HEK293 (cell line): ENCODE measurements around the gene PTGDR2.

Experiments used
- GLIS1 ChIP-seq: fragments of 450-650 bp; formaldehyde crosslinking; IDR thresholded peaks from 2 replicates; pipeline ENCODE4 v1.5.1; 2016; ENCODE audit warnings: missing biosample characterization, missing genetic modification characterization
- HOXC10 ChIP-seq: sonication (generic); formaldehyde crosslinking; IDR thresholded peaks from 2 replicates; pipeline ENCODE4 v1.8.1; 2023; ENCODE audit warnings: mild to moderate bottlenecking, missing genetic modification reagents
- HOXD13 ChIP-seq: sonication (generic); formaldehyde crosslinking; IDR thresholded peaks from 2 replicates; pipeline ENCODE4 v1.8.0; 2022; ENCODE audit warnings: missing genetic modification reagents, borderline replicate concordance
- KLF1 ChIP-seq: fragments of 450-650 bp; formaldehyde crosslinking; IDR thresholded peaks from 2 replicates; pipeline ENCODE4 v1.5.1; 2016; ENCODE audit warnings: missing biosample characterization, missing genetic modification characterization
- KLF16 ChIP-seq: fragments of 450-650 bp; formaldehyde crosslinking; IDR thresholded peaks from 2 replicates; pipeline ENCODE4 v1.5.1; 2017; ENCODE audit warnings: missing biosample characterization, missing genetic modification characterization
- PRDM1 ChIP-seq: fragments of 450-650 bp; formaldehyde crosslinking; IDR thresholded peaks from 2 replicates; pipeline ENCODE4; 2016; ENCODE audit warnings: missing biosample characterization, missing genetic modification characterization
- SETDB1 ChIP-seq: IDR thresholded peaks from one replicate; pipeline ENCODE4 v1.6.1; 2017; ENCODE audit warnings: mild to moderate bottlenecking, low read length, moderate library complexity, mixed read lengths; ENCODE audit not compliant: insufficient read length
- TCF7L2 ChIP-seq: IDR thresholded peaks from 2 replicates; pipeline ENCODE4 v1.6.1; 2011; ENCODE audit warnings: low read depth, mild to moderate bottlenecking, inconsistent platforms, low read length, moderate library complexity, borderline replicate concordance
- YY1 ChIP-seq: fragments of 450-650 bp; formaldehyde crosslinking; IDR thresholded peaks from 2 replicates; pipeline ENCODE4 v1.5.1; 2018; ENCODE audit warnings: missing biosample characterization, missing genetic modification characterization
- ZFHX2 ChIP-seq: fragments of 450-650 bp; formaldehyde crosslinking; conservative IDR thresholded peaks from 2 replicates; pipeline ENCODE4 v1.5.1; 2016; ENCODE audit warnings: missing biosample characterization, missing genetic modification characterization
- ZFP3 ChIP-seq: fragments of 450-650 bp; formaldehyde crosslinking; IDR thresholded peaks from 2 replicates; pipeline ENCODE4 v1.5.1; 2016; ENCODE audit warnings: low read depth, missing biosample characterization, missing genetic modification characterization
- ZFP69B ChIP-seq: fragments of 450-650 bp; formaldehyde crosslinking; IDR thresholded peaks from 2 replicates; pipeline ENCODE4 v1.5.1; 2016; ENCODE audit warnings: missing biosample characterization, missing genetic modification characterization
- ZNF175 ChIP-seq: fragments of 450-650 bp; formaldehyde crosslinking; IDR thresholded peaks from 2 replicates; pipeline ENCODE4 v1.5.1; 2016; ENCODE audit warnings: missing biosample characterization, missing genetic modification characterization
- ZNF202 ChIP-seq: fragments of 450-650 bp; formaldehyde crosslinking; IDR thresholded peaks from 2 replicates; pipeline ENCODE4 v1.5.1; 2016; ENCODE audit warnings: missing biosample characterization, missing genetic modification characterization, borderline replicate concordance
- ZNF214 ChIP-seq: fragments of 450-650 bp; formaldehyde crosslinking; IDR thresholded peaks from 2 replicates; pipeline ENCODE4 v1.5.1; 2017; ENCODE audit warnings: missing biosample characterization, mild to moderate bottlenecking, missing genetic modification characterization, borderline replicate concordance
- ZNF23 ChIP-seq: fragments of 450-650 bp; formaldehyde crosslinking; IDR thresholded peaks from 2 replicates; pipeline ENCODE4 v1.5.1; 2016; ENCODE audit warnings: missing biosample characterization, missing genetic modification characterization, borderline replicate concordance
- ZNF239 ChIP-seq: fragments of 450-650 bp; formaldehyde crosslinking; IDR thresholded peaks from 2 replicates; pipeline ENCODE4 v1.5.1; 2016; ENCODE audit warnings: missing biosample characterization, missing genetic modification characterization
- ZNF24 ChIP-seq: fragments of 450-650 bp; formaldehyde crosslinking; IDR thresholded peaks from 2 replicates; pipeline ENCODE4 v1.5.1; 2016; ENCODE audit warnings: missing biosample characterization, missing genetic modification characterization
- ZNF266 ChIP-seq: fragments of 450-650 bp; formaldehyde crosslinking; IDR thresholded peaks from 2 replicates; pipeline ENCODE4 v1.5.1; 2016; ENCODE audit warnings: missing biosample characterization, missing genetic modification characterization, low read depth
- ZNF274 ChIP-seq, 2 experiments: fragments of 200-500 bp in 1 of 2; fragments of 450-650 bp in 1 of 2; sonication (Bioruptor generic) in 1 of 2; formaldehyde crosslinking in 1 of 2; IDR thresholded peaks; 2 replicates each; pipeline versions ENCODE4 v1.5.1 to v1.6.1; 2014 to 2016; ENCODE audit warnings: borderline replicate concordance in 1 of 2, inconsistent platforms in 1 of 2, low read length in 1 of 2, missing biosample characterization in 1 of 2, missing genetic modification characterization in 1 of 2
- ZNF354C ChIP-seq: fragments of 450-650 bp; formaldehyde crosslinking; IDR thresholded peaks from 2 replicates; pipeline ENCODE4 v1.5.1; 2016; ENCODE audit warnings: missing biosample characterization, missing genetic modification characterization, low read depth, borderline replicate concordance
- ZNF404 ChIP-seq: fragments of 450-650 bp; formaldehyde crosslinking; IDR thresholded peaks from 2 replicates; pipeline ENCODE4 v1.5.1; 2017; ENCODE audit warnings: missing biosample characterization, missing genetic modification characterization
- ZNF426 ChIP-seq: fragments of 450-650 bp; formaldehyde crosslinking; IDR thresholded peaks from 2 replicates; pipeline ENCODE4 v1.5.1; 2017; ENCODE audit warnings: missing biosample characterization, missing genetic modification characterization, mild to moderate bottlenecking, inconsistent platforms, moderate library complexity
- ZNF529 ChIP-seq: fragments of 450-650 bp; formaldehyde crosslinking; IDR thresholded peaks from 2 replicates; pipeline ENCODE4 v1.5.1; 2017; ENCODE audit warnings: missing genetic modification characterization, missing biosample characterization; ENCODE audit not compliant: insufficient replicate concordance
- ZNF629 ChIP-seq: fragments of 450-650 bp; formaldehyde crosslinking; IDR thresholded peaks from 2 replicates; pipeline ENCODE4 v1.5.1; 2017; ENCODE audit warnings: missing biosample characterization, missing genetic modification characterization
- ZNF664 ChIP-seq: fragments of 450-650 bp; formaldehyde crosslinking; IDR thresholded peaks from 2 replicates; pipeline ENCODE4 v1.5.1; 2016; ENCODE audit warnings: missing biosample characterization, missing genetic modification characterization
- ZNF677 ChIP-seq: fragments of 450-650 bp; IDR thresholded peaks from 2 replicates; pipeline ENCODE4 v1.5.0; 2018; ENCODE audit warnings: missing biosample characterization, mild to moderate bottlenecking, missing genetic modification characterization, moderate library complexity
- ZNF76 ChIP-seq: fragments of 450-650 bp; formaldehyde crosslinking; IDR thresholded peaks from 2 replicates; pipeline ENCODE4; 2016; ENCODE audit warnings: low read depth, missing biosample characterization, missing genetic modification characterization, borderline replicate concordance
- ZSCAN23 ChIP-seq: fragments of 450-650 bp; formaldehyde crosslinking; IDR thresholded peaks from 2 replicates; pipeline ENCODE4 v1.5.1; 2016; ENCODE audit warnings: missing biosample characterization, missing genetic modification characterization
- TF ChIP-seq, protein P1 (sequence below): fragments of 450-650 bp; formaldehyde crosslinking; optimal IDR thresholded peaks from 2 replicates; pipeline ENCODE3; 2016; ENCODE audit warnings: missing biosample characterization, mild to moderate bottlenecking, missing genetic modification characterization
- TF ChIP-seq, protein P2 (sequence below): fragments of 450-650 bp; formaldehyde crosslinking; IDR thresholded peaks from 2 replicates; pipeline ENCODE4 v1.5.1; 2016; ENCODE audit warnings: missing biosample characterization, missing genetic modification characterization, low read depth
- TF ChIP-seq, protein P3 (sequence below): fragments of 450-650 bp; formaldehyde crosslinking; IDR thresholded peaks from 2 replicates; pipeline ENCODE4; 2016; ENCODE audit warnings: missing biosample characterization, missing genetic modification characterization
- TF ChIP-seq, protein P4 (sequence below): fragments of 450-650 bp; formaldehyde crosslinking; IDR thresholded peaks from 2 replicates; pipeline ENCODE4 v1.5.1; 2016; ENCODE audit warnings: missing biosample characterization, missing genetic modification characterization

Gene PTGDR2

DNA sequence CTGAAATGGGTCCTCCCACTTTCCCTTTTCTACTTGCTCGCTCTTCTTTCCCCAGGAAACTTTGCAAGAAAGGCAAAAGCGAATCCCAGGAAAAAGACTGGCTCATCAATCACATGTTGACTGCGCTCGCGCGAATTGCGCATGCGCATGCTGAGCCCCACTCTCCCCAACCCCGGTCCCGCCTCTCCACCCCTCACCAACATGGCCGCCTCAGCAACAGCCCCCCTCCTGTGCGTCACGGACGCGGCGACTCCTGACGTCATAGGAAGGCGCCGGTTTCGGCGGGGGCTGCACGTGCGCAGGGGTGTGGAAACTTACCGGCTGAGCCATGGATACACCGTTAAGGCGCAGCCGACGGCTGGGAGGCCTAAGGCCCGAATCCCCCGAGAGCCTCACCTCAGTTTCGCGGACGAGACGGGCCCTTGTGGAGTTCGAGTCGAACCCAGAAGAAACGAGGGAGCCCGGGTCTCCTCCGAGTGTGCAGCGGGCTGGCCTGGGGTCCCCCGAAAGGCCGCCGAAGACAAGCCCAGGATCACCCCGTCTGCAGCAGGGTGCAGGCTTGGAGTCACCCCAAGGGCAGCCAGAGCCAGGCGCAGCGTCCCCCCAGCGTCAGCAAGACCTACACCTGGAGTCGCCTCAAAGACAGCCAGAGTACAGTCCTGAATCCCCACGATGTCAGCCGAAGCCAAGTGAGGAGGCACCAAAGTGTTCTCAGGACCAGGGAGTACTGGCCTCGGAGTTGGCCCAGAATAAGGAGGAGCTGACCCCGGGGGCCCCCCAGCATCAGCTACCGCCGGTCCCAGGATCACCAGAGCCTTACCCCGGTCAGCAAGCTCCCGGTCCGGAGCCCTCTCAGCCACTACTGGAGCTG is 13.7 kb downstream of the PTGDR2 start, which contains the start of gene CCDC86 (continued):
- TF ChIP-seq ZNF426 (tag by site-specific recombination) (no peak), ZNF23 (tag by site-specific recombination) (no peak), ZSCAN23 (tag by site-specific recombination) (no peak), HOXD13 (no peak), PRDM1 (tag by site-specific recombination) (peak; percentile 98), ZFHX2 (peak; percentile 55), ZNF274 (IDR thresholded peaks at IDR 0.05; ENCODE audit: low read length) (no peak), ZNF274 (tag by site-specific recombination; IDR thresholded peaks at IDR 0.05; ENCODE audit: borderline replicate concordance) (no peak), TCF7L2 (no peak), KLF1 (no peak), ZNF664 (tag by site-specific recombination) (no peak), ZNF202 (tag by site-specific recombination) (no peak), HOXC10 (no peak), SETDB1 (no peak), ZNF239 (tag by site-specific recombination) (no peak), ZNF629 (peak; percentile 96), ZFP3 (tag by site-specific recombination) (no peak), KLF16 (tag by site-specific recombination) (peak; percentile 73), ZNF76 (tag by site-specific recombination) (peak; percentile 85; the same call in 1 of the 2 replicates), ZNF529 (tag by site-specific recombination) (no peak), ZNF354C (tag by site-specific recombination) (no peak), ZFP69B (tag by site-specific recombination) (0 out of 2 replicates have a peak, but pooled peaks have one; percentile 46), GLIS1 (tag by site-specific recombination) (peak; percentile 26; the same call in 1 of the 2 replicates), ZNF677 (tag by site-specific recombination) (no peak), ZNF404 (tag by site-specific recombination) (no peak), ZNF214 (tag by site-specific recombination) (no peak), ZNF175 (tag by site-specific recombination) (no peak), ZNF24 (tag by site-specific recombination) (0 out of 2 replicates have a peak, but pooled peaks have one; percentile 42), YY1 (tag by site-specific recombination) (peak; percentile 94), ZNF266 (tag by site-specific recombination) (no peak)
- TF ChIP-seq, protein P1, sequence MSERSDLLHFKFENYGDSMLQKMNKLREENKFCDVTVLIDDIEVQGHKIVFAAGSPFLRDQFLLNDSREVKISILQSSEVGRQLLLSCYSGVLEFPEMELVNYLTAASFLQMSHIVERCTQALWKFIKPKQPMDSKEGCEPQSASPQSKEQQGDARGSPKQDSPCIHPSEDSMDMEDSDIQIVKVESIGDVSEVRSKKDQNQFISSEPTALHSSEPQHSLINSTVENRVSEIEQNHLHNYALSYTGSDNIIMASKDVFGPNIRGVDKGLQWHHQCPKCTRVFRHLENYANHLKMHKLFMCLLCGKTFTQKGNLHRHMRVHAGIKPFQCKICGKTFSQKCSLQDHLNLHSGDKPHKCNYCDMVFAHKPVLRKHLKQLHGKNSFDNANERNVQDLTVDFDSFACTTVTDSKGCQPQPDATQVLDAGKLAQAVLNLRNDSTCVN (tag by site-specific recombination) = peak; percentile 57
- TF ChIP-seq, protein P2, sequence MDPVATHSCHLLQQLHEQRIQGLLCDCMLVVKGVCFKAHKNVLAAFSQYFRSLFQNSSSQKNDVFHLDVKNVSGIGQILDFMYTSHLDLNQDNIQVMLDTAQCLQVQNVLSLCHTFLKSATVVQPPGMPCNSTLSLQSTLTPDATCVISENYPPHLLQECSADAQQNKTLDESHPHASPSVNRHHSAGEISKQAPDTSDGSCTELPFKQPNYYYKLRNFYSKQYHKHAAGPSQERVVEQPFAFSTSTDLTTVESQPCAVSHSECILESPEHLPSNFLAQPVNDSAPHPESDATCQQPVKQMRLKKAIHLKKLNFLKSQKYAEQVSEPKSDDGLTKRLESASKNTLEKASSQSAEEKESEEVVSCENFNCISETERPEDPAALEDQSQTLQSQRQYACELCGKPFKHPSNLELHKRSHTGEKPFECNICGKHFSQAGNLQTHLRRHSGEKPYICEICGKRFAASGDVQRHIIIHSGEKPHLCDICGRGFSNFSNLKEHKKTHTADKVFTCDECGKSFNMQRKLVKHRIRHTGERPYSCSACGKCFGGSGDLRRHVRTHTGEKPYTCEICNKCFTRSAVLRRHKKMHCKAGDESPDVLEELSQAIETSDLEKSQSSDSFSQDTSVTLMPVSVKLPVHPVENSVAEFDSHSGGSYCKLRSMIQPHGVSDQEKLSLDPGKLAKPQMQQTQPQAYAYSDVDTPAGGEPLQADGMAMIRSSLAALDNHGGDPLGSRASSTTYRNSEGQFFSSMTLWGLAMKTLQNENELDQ (tag by site-specific recombination) = no peak
- TF ChIP-seq, protein P3, sequence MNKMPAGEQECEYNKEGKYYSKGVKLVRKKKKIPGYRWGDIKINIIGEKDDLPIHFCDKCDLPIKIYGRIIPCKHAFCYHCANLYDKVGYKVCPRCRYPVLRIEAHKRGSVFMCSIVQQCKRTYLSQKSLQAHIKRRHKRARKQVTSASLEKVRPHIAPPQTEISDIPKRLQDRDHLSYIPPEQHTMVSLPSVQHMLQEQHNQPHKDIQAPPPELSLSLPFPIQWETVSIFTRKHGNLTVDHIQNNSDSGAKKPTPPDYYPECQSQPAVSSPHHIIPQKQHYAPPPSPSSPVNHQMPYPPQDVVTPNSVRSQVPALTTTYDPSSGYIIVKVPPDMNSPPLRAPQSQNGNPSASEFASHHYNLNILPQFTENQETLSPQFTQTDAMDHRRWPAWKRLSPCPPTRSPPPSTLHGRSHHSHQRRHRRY (tag by site-specific recombination) = no peak
- TF ChIP-seq, protein P4, sequence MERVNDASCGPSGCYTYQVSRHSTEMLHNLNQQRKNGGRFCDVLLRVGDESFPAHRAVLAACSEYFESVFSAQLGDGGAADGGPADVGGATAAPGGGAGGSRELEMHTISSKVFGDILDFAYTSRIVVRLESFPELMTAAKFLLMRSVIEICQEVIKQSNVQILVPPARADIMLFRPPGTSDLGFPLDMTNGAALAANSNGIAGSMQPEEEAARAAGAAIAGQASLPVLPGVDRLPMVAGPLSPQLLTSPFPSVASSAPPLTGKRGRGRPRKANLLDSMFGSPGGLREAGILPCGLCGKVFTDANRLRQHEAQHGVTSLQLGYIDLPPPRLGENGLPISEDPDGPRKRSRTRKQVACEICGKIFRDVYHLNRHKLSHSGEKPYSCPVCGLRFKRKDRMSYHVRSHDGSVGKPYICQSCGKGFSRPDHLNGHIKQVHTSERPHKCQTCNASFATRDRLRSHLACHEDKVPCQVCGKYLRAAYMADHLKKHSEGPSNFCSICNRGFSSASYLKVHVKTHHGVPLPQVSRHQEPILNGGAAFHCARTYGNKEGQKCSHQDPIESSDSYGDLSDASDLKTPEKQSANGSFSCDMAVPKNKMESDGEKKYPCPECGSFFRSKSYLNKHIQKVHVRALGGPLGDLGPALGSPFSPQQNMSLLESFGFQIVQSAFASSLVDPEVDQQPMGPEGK (tag by site-specific recombination) = peak; percentile 96
